ENCODE data around the gene ZNF485. TPM values are rescaled to one million over a fixed set of nuclear protein-coding genes. Genes with fewer than 3 reads are reported as not detected.
"Not testable (repeated sequence)": the region's sequence is repeated elsewhere in the genome, so short reads cannot be mapped to it uniquely, and the experiment has no call there.

The ZNF485 gene
- total RNA-seq: 2.8 and 3.1 TPM in 2 replicates

GRCh38 chr10:43606323-43607198 is at the start of gene ZNF485:
ZNF485 (plus strand) TSS chr10:43606438; CDS start chr10:43607051, 613 bp downstream.
- intact Hi-C loops (cut with micrococcal nuclease): loop anchor here (1.0 to 2.0 kb wide), 6 partner anchors 11 to 1054 kb away; partner anchors contain the start of genes BMS1, ZNF239 and ZNF32

DNA sequence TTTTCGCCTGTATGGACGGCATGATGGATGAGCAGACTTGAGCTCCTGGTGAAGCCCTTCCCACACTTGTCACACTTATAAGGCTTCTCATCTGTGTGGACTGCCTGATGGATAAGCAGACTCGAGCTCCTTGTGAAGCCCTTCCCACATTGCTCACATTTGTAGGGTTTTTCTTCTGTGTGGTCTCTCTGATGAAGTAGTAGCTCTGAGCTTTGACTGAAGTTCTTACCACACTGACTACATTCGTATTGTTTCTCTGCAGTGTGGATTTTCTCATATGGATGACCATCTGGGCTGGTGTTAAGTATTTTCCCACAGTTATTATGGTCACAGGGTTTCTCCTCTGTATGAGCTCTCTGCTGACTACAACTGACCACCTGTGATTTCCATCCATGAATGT is 49.0 kb upstream of the ZNF485 start:
- intact Hi-C loops (cut with micrococcal nuclease): no loop called here

DNA sequence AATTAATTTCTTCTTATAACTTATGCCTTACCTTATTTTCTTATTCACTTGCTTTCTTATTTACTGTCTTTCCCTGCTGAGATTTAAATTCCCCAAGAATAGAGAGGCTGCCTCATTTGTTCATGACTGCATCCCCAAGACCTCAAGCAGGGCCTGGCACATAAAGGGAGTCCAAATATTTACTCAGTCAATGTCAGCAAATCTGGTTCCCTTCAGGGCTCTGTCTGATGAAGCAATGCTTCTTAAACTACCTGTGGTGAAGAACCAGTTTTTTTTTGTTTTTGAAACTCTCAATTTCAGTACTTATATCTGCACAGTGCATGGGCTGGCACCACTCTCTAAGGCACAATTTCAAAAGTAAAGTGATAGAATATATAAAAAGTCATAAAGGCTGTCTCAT is 36.6 kb upstream of the ZNF485 start:
- intact Hi-C loops (cut with micrococcal nuclease): loop anchor here (5.0 to 10.0 kb wide), 2 partner anchors 432 to 785 kb away; partner anchors contain the start of genes BMS1 and CSGALNACT2

DNA sequence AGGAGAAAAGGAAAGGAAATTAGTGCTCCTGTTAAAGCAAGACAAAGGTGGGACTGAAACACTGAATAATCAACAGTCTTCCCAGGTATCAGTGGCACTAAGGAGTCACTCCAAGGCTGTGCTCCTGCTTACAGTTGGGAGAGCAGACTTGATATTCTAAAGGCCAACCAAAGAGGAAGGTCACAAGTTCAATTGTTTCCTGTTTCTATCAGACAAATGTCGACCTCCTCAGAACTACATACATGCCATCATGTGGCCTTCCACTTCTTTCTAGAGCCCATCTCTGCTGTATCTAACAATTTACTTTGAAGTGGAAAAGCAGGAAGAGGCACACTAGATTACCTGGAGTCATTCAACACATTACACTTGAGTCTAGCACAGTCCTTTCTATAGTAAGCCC is 35.3 kb upstream of the ZNF485 start:
- intact Hi-C loops (cut with micrococcal nuclease): loop anchor here (5.0 to 10.0 kb wide), 2 partner anchors 434 to 786 kb away; partner anchors contain the start of genes BMS1 and CSGALNACT2

GRCh38 chr10:43573250-43574000 is 32.8 kb upstream of the ZNF485 start:
- intact Hi-C loops (cut with micrococcal nuclease): loop anchor here (5.0 to 10.0 kb wide), 2 partner anchors 436 to 789 kb away; partner anchors contain the start of genes BMS1 and CSGALNACT2

DNA sequence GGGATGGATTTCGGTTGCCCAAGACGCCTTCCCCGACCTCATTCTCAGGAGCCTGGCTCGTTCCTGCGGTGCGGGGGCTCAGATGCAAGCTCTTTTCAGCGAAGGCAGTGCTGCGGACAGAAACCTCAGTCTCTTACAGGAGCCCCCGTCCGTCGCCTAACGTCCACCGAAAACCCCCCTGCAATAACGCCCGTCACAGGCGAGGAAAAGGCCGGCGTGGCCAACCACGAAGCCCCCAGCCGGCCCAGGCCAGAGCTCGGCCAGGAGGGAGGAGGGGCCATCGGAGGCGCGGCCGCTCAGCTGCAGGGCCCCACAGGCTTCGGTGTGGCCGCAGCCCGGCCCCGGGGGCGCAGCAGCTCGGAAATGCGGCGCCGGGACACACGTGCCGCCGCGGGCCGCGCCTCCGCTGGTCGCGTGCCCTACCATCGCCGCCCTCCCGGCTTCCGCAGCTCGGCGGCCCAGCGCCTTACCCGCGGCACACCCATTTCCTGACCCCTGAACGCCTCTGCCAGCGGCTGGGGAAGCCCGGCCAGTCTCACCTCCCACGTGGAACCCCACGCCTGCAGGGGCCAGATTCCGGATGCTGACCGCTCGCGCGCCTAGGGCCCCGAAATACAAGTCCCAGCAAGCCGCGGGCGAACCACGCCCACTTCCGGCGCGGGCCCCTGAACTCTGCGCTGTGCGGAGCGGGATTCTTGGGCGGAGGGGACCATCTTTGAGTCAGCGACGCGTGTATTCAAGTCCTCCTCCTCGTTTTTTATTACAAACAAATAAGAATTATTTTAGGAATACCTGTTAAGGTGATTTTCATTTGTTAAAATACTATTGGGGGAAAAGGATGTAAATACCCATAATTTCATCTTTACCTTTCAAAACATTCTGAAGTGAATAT is 32.0 kb upstream of the ZNF485 start, which contains the start of gene ZNF239:
TSS of gene ZNF239 (minus strand) at position 616 of the 892 bp plus-strand sequence. CDS start 16,537 bp downstream, outside the sequence.
- intact Hi-C loops (cut with micrococcal nuclease): loop anchor here (1.0 to 10.0 kb wide), 5 partner anchors 21 to 789 kb away; partner anchors contain the start of genes BMS1, CSGALNACT2 and ZNF485

- intact Hi-C loops (cut with micrococcal nuclease): loop anchor here (1.0 to 10.0 kb wide), 5 partner anchors 20 to 790 kb away; partner anchors contain the start of genes BMS1, CSGALNACT2 and ZNF485
These were observed 31.3 kb upstream of the ZNF485 start for GRCh38 chr10:43574906-43575305.

GRCh38 chr10:43576062-43576461 is 30.2 kb upstream of the ZNF485 start:
- intact Hi-C loops (cut with micrococcal nuclease): loop anchor here (10.0 kb wide), 1 partner anchor 791 kb away; the partner anchor contains the start of gene BMS1

GRCh38 chr10:43576580-43576979 is 29.7 kb upstream of the ZNF485 start:
- intact Hi-C loops (cut with micrococcal nuclease): loop anchor here (10.0 kb wide), 1 partner anchor 792 kb away; the partner anchor contains the start of gene BMS1

GRCh38 chr10:43584051-43584450 is 22.2 kb upstream of the ZNF485 start:
- intact Hi-C loops (cut with micrococcal nuclease): no loop called here

GRCh38 chr10:43585046-43585445 is 21.2 kb upstream of the ZNF485 start:
- intact Hi-C loops (cut with micrococcal nuclease): no loop called here

GRCh38 chr10:43585981-43586729 is 20.1 kb upstream of the ZNF485 start:
- intact Hi-C loops (cut with micrococcal nuclease): no loop called here

GRCh38 chr10:43586730-43587115 is 19.5 kb upstream of the ZNF485 start:
- intact Hi-C loops (cut with micrococcal nuclease): not testable (repeated sequence)

DNA sequence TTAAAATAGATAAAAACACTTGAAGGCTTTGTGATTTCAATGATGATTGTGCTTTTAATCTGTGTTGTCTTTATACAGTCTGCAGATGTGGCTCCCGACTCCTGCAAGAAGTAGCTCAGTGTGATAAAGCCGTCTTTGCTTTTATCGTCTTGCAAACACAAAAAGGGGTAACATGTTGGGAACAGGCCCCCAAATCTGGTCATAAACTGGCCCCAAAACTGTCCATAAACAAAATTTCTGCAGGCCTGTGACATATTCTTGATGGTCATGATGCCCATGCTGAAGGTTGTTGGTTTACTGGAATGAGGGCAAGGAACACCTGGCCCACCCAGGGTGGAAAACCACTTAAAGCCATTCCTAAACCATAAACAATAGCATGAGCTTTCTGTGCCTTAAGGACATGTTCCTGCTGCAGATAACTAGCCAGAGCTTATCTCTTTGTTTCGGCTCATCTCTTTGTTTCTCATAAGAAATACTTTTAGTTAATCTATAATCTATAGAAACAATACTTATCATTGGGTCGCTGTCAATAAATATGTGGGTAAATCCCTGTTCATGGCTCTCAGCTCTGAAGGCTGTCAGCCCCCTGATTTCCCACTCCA is 14.8 kb upstream of the ZNF485 start:
- intact Hi-C loops (cut with micrococcal nuclease): loop anchor here (10.0 kb wide), 1 partner anchor 957 kb away; the partner anchor contains the start of gene ZNF33B

GRCh38 chr10:43594944-43595589 is 11.2 kb upstream of the ZNF485 start:
- intact Hi-C loops (cut with micrococcal nuclease): loop anchor here (1.0 to 10.0 kb wide), 6 partner anchors 11 to 1043 kb away; partner anchors contain the start of genes ZNF239, ZNF33B and ZNF485

DNA sequence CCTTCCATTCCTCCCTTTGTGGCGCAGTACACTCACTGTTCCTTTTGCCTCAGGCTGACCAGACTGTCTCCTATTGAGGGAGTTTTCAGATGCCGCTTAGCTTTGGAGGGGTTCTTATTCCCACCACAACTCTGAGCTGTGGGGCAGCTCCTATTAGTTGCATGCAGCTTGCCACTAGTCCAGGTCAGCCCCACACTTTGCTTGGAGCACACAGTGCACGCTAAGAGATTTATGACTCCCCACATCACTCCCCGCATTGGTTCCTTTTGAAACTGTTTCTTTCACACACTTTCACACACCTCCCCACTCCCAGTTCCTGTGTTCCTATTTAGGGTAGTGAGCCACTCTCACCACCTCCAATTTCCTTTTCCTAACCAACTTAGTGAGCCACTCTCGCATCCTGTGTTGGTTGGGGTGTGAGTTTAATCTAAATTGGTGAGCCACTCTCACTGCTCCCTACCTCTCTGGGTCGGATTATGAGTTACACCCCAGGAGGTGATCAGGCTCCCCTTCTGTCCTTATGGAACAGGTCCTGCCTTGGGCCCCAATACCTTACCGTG is 10.4 kb upstream of the ZNF485 start:
- intact Hi-C loops (cut with micrococcal nuclease): loop anchor here (1.0 to 10.0 kb wide), 6 partner anchors 10 to 1044 kb away; partner anchors contain the start of genes ZNF239, ZNF33B and ZNF485

DNA sequence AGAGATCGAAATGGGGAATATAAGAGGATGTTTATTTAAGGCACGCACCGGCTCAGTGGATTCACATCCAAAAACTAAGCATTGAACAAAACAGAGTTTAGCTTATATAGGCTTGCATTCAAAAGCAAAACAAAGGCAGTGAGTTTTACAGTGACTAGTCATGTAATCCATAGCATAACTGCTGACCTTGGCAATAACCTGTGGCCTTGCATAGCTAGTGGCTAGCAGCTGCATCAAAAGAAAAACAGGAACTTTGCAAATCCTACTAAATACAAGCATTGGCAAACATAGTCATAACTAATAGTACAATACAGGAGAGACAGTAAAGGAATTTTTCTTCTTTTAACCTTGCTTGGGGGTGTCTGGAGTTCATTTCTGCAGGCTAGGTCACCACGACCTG is 9.7 kb upstream of the ZNF485 start:
- intact Hi-C loops (cut with micrococcal nuclease): loop anchor here (10.0 kb wide), 1 partner anchor 962 kb away; the partner anchor contains the start of gene ZNF33B

DNA sequence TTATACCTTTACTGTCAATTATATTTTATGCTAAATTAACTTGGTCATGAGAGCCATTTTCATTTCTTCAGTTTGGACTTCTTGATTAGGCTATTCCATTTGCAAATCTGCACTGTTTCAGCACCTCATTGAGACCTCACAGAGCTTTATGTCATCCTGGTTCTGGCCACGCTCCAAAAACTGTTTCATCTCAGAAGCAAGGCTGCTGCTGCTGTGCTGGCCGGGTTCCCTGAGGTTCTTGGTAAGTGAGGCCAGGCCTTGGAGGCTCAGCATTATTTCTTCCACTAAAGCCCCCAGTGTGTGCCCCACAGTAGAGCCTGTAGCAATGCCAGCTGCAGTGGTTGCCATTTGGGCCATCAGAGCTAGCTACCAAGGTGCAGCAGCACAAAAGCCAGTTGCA is 7.8 kb upstream of the ZNF485 start:
- intact Hi-C loops (cut with micrococcal nuclease): loop anchor here (10.0 kb wide), 1 partner anchor 964 kb away; the partner anchor contains the start of gene ZNF33B
